Spleen (tissue), 11 donors: ENCODE measurements around the gene RCC2. TPM values are rescaled to one million over a fixed set of nuclear protein-coding genes. Genes with fewer than 3 reads are reported as not detected.

Experiments used
- DNase-seq: peaks from one replicate; pipeline ENCODE4 v3.0.0-alpha.2; 2020
- H3K27ac ChIP-seq, 8 donors: fragments of 200-600 bp; sonication (generic) in 7 of 8; 1 replicate in 4 of 8; 2 replicates in 4 of 8; pipeline versions ENCODE4 v1.5.0 to v1.8.0; 2016 to 2021; ENCODE audit warnings: inconsistent platforms in 4 of 8, mild to moderate bottlenecking in 4 of 8, moderate library complexity in 1 of 8
- H3K27me3 ChIP-seq, 7 donors: fragments of 200-600 bp; sonication (generic) in 6 of 7; replicated peaks in 1 of 7; 1 replicate in 4 of 7; 2 replicates in 3 of 7; pipeline versions ENCODE4 v1.5.0 to v1.8.0; 2016 to 2021; ENCODE audit warnings: inconsistent platforms in 3 of 7, mild to moderate bottlenecking in 1 of 7
- H3K36me3 ChIP-seq, 6 donors: fragments of 200-600 bp; sonication (generic) in 5 of 6; 1 replicate in 4 of 6; 2 replicates in 2 of 6; pipeline versions ENCODE4 v1.5.0 to v1.8.0; 2016 to 2021; ENCODE audit warnings: inconsistent platforms in 2 of 6
- H3K4me1 ChIP-seq, 6 donors: fragments of 200-600 bp; sonication (generic) in 5 of 6; 1 replicate in 3 of 6; 2 replicates in 3 of 6; pipeline versions ENCODE4 v1.5.0 to v1.8.0; 2016 to 2021; ENCODE audit warnings: inconsistent platforms in 3 of 6
- H3K4me3 ChIP-seq, 8 donors: fragments of 200-600 bp; sonication (generic) in 7 of 8; 1 replicate in 4 of 8; 2 replicates in 4 of 8; pipeline versions ENCODE4 v1.5.0 to v1.8.0; 2016 to 2021; ENCODE audit warnings: inconsistent platforms in 4 of 8, mild to moderate bottlenecking in 4 of 8, moderate library complexity in 2 of 8
- H3K9me3 ChIP-seq, 8 donors: fragments of 200-600 bp; sonication (generic) in 7 of 8; 1 replicate in 4 of 8; 2 replicates in 4 of 8; pipeline versions ENCODE4 v1.5.0 to v1.8.0; 2016 to 2021; ENCODE audit warnings: inconsistent platforms in 4 of 8
- CTCF ChIP-seq, 11 experiments: fragments of 200-600 bp in 7 of 11; fragments of 450-650 bp in 4 of 11; sonication (generic) in 4 of 11; IDR thresholded peaks in 8 of 11; conservative IDR thresholded peaks in 3 of 11; 1 replicate in 7 of 11; 2 replicates in 4 of 11; pipeline versions ENCODE4 v1.4.0 to v1.8.0; 2016 to 2021; ENCODE audit warnings: antibody characterized with exemption in 11 of 11, inconsistent platforms in 4 of 11, mild to moderate bottlenecking in 1 of 11
- POLR2A ChIP-seq, 3 donors: fragments of 450-650 bp; IDR thresholded peaks; one replicate each; pipeline ENCODE4 v1.5.1; 2017; ENCODE audit warnings: antibody characterized with exemption in 3 of 3, mild to moderate bottlenecking in 1 of 3
- POLR2AphosphoS5 ChIP-seq, 3 donors: sonication (generic); formaldehyde crosslinking; IDR thresholded peaks; one replicate each; pipeline ENCODE4 v1.5.1; 2017; ENCODE audit warnings: antibody characterized with exemption in 3 of 3
- WGBS, 5 donors: extraction: QIAGEN DNeasy Blood & Tissue Kit in 3 of 5; methylation state at CpG; one replicate each; pipeline versions ENCODE4 v1.1.5 to v1.1.7; 2013 to 2018; 5-methylcytosine and 5-hydroxymethylcytosine counted together
- intact Hi-C: fragments of 100-400 bp; cut with DNase I; formaldehyde crosslinking; loops from one replicate; pipeline ENCODE4 v1.15.0; 2023; ENCODE audit warnings: low total_unique reads
- polyA plus RNA-seq, 3 donors: library from polyadenylated mRNA; stranded (reverse); fragments of 200-250 nt; gene quantifications; one replicate each; pipeline ENCODE4 v1.2.1, GENCODE V29; 2013
- total RNA-seq, 7 donors: library from RNA; depleted of rRNA in 3 of 7; stranded (reverse); fragments of >200 nt in 3 of 7; fragmentation: NEBNext Ultra II Directional in 4 of 7; extraction: Animal tissue kit (Norgen Biotek cat#: 25700) in 4 of 7; gene quantifications; one replicate each; pipeline versions ENCODE4 v1.1.0 to v1.2.1, GENCODE V29; 2016 to 2021
- donor health status: healthy with polysubstance abuse.
- donor health status: DM: no; HTN: no; CAD: no; lungs with moderate emphysema.
- donor health status: DM: no; HTN: no; CAD: no.
- donor health status: Bipolar disorder and iron deficiency.
- donor health status: healthy.
- donor health status: DM: no; HTN: no; CAD: no.
- donor health status: DM: yes; HTN: yes; CAD: no.

Gene RCC2
- total and polyA plus RNA-seq, 10 donors: 46.2 to 69.1 (median 56.5) TPM

GRCh38 chr1:17437260-17437579 lies 2.3 kb downstream of the RCC2 start:
- Histone ChIP-seq H3K4me3 (peak overlapping the region; percentile 66 to 97 (median 86)), H3K27ac (peak overlapping the region in 6 of 8 donors; percentile 17 to 96 (median 92)), H3K27me3 (no peaks in the 10 kb centered on the region), H3K9me3 (no peaks in the 10 kb centered on the region), H3K4me1 (peaks cover 29 to 79% (median 62%) of the 10 kb centered on the region in 6 donors), H3K36me3 (peaks cover 0 to 42% (median 1%) of the 10 kb centered on the region in 6 donors)
- TF ChIP-seq POLR2AphosphoS5 (IDR thresholded peaks at IDR 0.05) (no peak), POLR2A (IDR thresholded peaks at IDR 0.05) (no peak), CTCF (IDR thresholded peaks at IDR 0.05 in 8 of 11, conservative IDR thresholded peaks at IDR 0.05 in 3 of 11) (no peak)
- no peak for DNase-seq
- intact Hi-C loops: no loop called here
- 2 to 3% (median 2%) methylated on average over 9 of the region's 9 CpGs for WGBS, 5 donors

GRCh38 chr1:17436380-17437174 lies 2.9 kb downstream of the RCC2 start:
- H3K4me1 ChIP-seq: peaks cover 36 to 83% (median 67%) of the 10 kb centered on the region in 6 donors
- intact Hi-C loops: no loop called here
- 50 to 62% (median 57%) methylated on average over 13 of the region's 13 CpGs for WGBS, 5 donors
- peak overlapping the region in 5 of 8 donors; percentile 60 to 96 (median 92) for H3K27ac ChIP-seq
- TF ChIP-seq CTCF (IDR thresholded peaks at IDR 0.05 in 8 of 11, conservative IDR thresholded peaks at IDR 0.05 in 3 of 11): no peak
- no peaks in the 10 kb centered on the region for H3K27me3 ChIP-seq
- H3K4me3 ChIP-seq: peak overlapping the region; percentile 66 to 97 (median 86)
- H3K36me3 ChIP-seq: peaks cover 0 to 46% (median 1%) of the 10 kb centered on the region in 6 donors
- H3K9me3 ChIP-seq: no peaks in the 10 kb centered on the region
- no peak for DNase-seq

- Histone ChIP-seq H3K36me3 (peaks cover 0 to 58% (median 3%) of the 10 kb centered on the region in 6 donors), H3K27me3 (no peaks in the 10 kb centered on the region), H3K9me3 (no peaks in the 10 kb centered on the region), H3K4me1 (peaks cover 36 to 83% (median 69%) of the 10 kb centered on the region in 6 donors), H3K27ac (peak overlapping the region in 1 of 8 donors; percentile 1), H3K4me3 (no peak overlapping the region)
- intact Hi-C loops: no loop called here
- TF ChIP-seq POLR2AphosphoS5 (IDR thresholded peaks at IDR 0.05) (no peak), POLR2A (IDR thresholded peaks at IDR 0.05) (no peak), CTCF (IDR thresholded peaks at IDR 0.05 in 8 of 11, conservative IDR thresholded peaks at IDR 0.05 in 3 of 11) (no peak)
- no peak for DNase-seq
- WGBS, 5 donors: 71 to 86% (median 77%) methylated on average over 9 of the region's 9 CpGs
These were observed 4.9 kb downstream of the RCC2 start for GRCh38 chr1:17434601-17435000.

GRCh38 chr1:17434016-17434415 lies 5.5 kb downstream of the RCC2 start:
- Histone ChIP-seq H3K27ac (peak overlapping the region in 2 of 8 donors; percentile 5 to 30), H3K27me3 (no peaks in the 10 kb centered on the region), H3K4me1 (peaks cover 36 to 87% (median 73%) of the 10 kb centered on the region in 6 donors), H3K9me3 (no peaks in the 10 kb centered on the region), H3K36me3 (peaks cover 0 to 64% (median 6%) of the 10 kb centered on the region in 6 donors), H3K4me3 (no peak overlapping the region)
- no peak for TF ChIP-seq POLR2A (IDR thresholded peaks at IDR 0.05)
- TF ChIP-seq CTCF (IDR thresholded peaks at IDR 0.05 in 8 of 11, conservative IDR thresholded peaks at IDR 0.05 in 3 of 11): no peak
- TF ChIP-seq POLR2AphosphoS5 (IDR thresholded peaks at IDR 0.05): no peak
- intact Hi-C loops: no loop called here
- DNase-seq: no peak
- 83 to 88% (median 86%) methylated on average over 3 of the region's 3 CpGs for WGBS, 5 donors
